Mucosa of stomach (tissue), 1 donor: ENCODE measurements around the gene RYR1.

Source experiments
- H3K27me3 ChIP-seq: one replicate; pipeline ENCODE4 v1.7.0; 2013; ENCODE audit warnings: mild to moderate bottlenecking, low read length; ENCODE audit not compliant: control insufficient read depth, insufficient read depth
- H3K36me3 ChIP-seq: one replicate; pipeline ENCODE4 v1.7.0; 2013; ENCODE audit warnings: low read length; ENCODE audit not compliant: control insufficient read depth, insufficient read depth
- H3K4me1 ChIP-seq: one replicate; pipeline ENCODE4 v1.7.0; 2013; ENCODE audit warnings: mild to moderate bottlenecking, low read length; ENCODE audit not compliant: control insufficient read depth, insufficient read depth
- H3K4me3 ChIP-seq: one replicate; pipeline ENCODE4 v1.7.0; 2013; ENCODE audit warnings: low read length
- H3K9ac ChIP-seq: one replicate; pipeline ENCODE4 v1.7.0; 2013; ENCODE audit warnings: mild to moderate bottlenecking, low read length, moderate library complexity
- H3K9me3 ChIP-seq: one replicate; pipeline ENCODE4 v1.7.0; 2013; ENCODE audit warnings: mild to moderate bottlenecking, low read length, moderate library complexity; ENCODE audit not compliant: control insufficient read depth
- donor health status: Pancreatic carcinoma.

Gene RYR1

GRCh38 chr19:38632476-38633213, 199.2 kb downstream of the RYR1 start:
- peaks cover 6% of the 10 kb centered on the region for H3K36me3 ChIP-seq
- peaks cover 29% of the 10 kb centered on the region for H3K4me1 ChIP-seq
- H3K9ac ChIP-seq, result no peak overlapping the region
- H3K9me3 ChIP-seq, result no peaks in the 10 kb centered on the region
- no peaks in the 10 kb centered on the region for H3K27me3 ChIP-seq
- no peak overlapping the region for H3K4me3 ChIP-seq

DNA sequence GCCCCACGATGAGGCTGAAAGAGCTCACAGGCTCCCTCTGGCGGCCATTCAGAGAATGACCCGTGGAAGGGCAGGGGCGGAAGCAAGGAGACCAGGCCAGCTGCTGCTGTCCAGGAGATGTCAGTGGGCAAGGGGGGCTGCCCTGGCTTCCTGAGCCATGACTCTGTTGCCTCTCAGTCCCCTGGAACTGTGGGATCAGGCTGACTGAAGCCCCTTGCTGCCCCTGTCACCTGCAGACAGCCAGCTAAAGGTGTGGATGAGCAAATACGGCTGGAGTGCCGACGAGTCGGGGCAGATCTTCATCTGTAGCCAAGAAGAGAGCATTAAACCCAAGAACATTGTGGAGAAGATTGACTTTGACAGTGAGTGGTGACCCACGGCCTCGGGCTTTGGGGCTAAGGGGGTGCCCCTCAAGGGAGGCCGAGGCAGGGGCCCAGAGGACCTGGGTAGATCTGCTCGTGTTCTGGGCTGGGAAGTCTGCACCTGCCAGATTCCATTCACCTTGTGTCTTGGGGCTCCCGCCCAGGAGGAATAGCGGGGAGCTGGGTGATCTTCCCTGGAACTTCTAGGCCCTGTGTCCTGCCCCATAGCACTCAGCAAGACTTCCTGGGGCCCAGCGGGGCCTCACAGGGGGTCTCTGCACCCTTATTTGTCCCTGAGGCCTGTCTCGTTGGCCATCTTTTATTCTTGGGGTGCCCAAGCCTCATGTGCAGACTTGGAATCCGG, 201.4 kb downstream of the RYR1 start:
- H3K4me3 ChIP-seq, result no peak overlapping the region
- H3K9ac ChIP-seq, result no peak overlapping the region
- H3K27me3 ChIP-seq, result no peaks in the 10 kb centered on the region
- H3K36me3 ChIP-seq, result peaks cover 1% of the 10 kb centered on the region
- H3K4me1 ChIP-seq, result peaks cover 29% of the 10 kb centered on the region
- no peaks in the 10 kb centered on the region for H3K9me3 ChIP-seq

DNA sequence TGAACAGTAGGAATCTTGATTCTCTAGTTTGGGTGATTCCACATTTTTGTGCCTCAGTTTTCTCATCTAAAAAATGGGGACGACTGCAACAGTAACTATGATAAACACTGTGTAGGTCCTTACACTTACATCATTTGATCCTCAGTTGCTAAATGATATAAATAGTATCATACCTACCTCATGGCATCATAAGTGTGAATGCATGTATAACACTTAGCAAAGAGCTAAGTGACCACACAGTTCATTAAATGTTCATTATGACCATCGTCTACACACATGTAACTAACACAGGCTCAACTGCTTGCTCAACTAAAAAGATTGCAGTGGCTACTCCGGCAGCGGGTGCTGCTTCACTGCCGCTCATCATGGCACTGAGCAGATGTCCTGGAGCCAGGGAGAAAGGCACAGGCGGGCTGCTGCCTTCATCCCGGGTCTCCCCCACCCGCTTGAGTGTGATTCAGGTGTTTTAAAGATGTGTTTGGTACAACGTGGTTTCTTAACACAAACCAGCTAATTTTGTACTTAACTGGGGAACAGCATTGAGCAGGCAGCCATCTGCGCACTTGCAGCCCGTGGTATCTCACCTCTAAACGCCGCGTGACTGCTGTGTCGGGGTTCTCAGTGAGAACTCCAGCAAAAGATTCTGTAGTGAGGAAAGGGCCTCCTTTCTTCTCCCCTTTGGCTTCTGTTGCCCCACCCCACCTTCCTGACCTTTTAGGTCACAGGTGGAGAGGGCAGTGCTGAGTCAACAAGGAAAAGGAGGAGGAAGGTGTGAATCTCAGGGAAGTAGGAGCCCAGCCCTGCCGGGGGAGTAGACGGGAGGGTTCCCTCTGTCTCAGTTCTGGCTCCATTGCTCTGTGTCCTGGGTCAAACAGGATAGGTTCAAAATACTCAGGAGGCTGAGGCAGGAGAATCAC, 202.2 kb downstream of the RYR1 start:
- no peak overlapping the region for H3K4me3 ChIP-seq
- no peaks in the 10 kb centered on the region for H3K27me3 ChIP-seq
- H3K9ac ChIP-seq, result peak overlapping the region; percentile 20
- no peaks in the 10 kb centered on the region for H3K9me3 ChIP-seq
- peaks cover 29% of the 10 kb centered on the region for H3K4me1 ChIP-seq
- H3K36me3 ChIP-seq, result no peaks in the 10 kb centered on the region
